GOT3 (cell line): ENCODE data around the gene NSG2.

Experiments
- DNase-seq: peaks from one replicate; lab custom pipeline; 2025; ENCODE audit warnings: mixed read lengths; lab: John Stamatoyannopoulos, UW

NSG2 gene

GRCh38 chr5:174149989-174150388 lies 104.5 kb downstream of the NSG2 start:
- no peak for DNase-seq

GRCh38 chr5:174151599-174152181 lies 106.2 kb downstream of the NSG2 start:
- DNase-seq = no peak

GRCh38 chr5:174154559-174154958 lies 109.1 kb downstream of the NSG2 start:
- no peak for DNase-seq

DNA sequence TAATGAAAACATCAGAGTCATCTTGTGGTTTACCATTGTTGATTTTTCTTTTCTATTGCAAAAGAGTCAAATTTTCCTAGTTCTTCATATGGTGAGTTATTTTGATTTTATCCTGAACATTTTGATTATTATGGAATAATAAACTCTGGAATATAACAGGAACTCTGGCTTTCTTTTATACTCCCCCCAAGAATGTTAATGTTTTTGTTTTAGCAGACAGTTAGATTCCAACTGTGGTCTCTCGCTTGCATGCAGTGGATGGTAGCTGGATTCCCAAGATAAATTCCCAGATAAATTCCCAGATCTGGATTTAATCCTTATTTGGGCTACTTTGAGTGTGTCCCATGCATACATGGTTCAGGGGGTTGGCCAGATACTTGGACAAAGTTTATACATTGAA lies 109.8 kb downstream of the NSG2 start:
- no peak for DNase-seq

- no peak for DNase-seq
Observed at GRCh38 chr5:174155706-174156105, 110.2 kb downstream of the NSG2 start.

DNA sequence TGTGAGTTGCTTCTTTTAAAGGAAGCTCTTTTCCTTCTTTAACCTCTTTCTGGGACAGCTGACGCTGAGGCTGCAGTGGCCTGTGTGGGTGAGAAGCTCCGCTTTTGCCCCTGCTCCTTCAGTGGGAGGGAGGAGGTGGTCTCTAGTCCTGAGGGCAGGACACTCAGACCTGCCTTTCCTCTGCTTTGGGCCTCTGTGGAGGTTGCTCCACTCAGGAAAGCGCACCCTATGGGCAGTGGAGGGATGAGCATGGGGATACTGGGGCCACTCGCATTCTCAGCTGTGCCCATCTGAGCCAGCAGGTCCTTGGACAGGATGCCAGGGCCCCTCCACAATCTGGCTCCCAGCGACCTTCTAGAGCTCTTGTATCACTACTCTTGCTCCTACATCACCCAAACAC lies 111.5 kb downstream of the NSG2 start:
- DNase-seq = no peak
